H7 (cell line): ENCODE results near the gene PPP1R12B. TPM values are rescaled to one million over a fixed set of nuclear protein-coding genes. Genes with fewer than 3 reads are reported as not detected.
"Not testable (repeated sequence)": the region's sequence is repeated elsewhere in the genome, so short reads cannot be mapped to it uniquely, and the experiment has no call there.

Experiments used
- DNase-seq: peaks from one replicate; pipeline ENCODE4 v3.0.0; 2012
- H3K27me3 ChIP-seq: 2 replicates; pipeline ENCODE4 v1.6.0; 2011; ENCODE audit warnings: mild to moderate bottlenecking, low read length; ENCODE audit not compliant: control insufficient read depth, insufficient read depth
- H3K36me3 ChIP-seq: replicated peaks from 2 replicates; pipeline ENCODE4 v1.5.1; 2011; ENCODE audit warnings: low read length; ENCODE audit not compliant: control insufficient read depth, insufficient read depth
- H3K4me3 ChIP-seq: 2 replicates; pipeline ENCODE4 v1.5.1; 2011; ENCODE audit warnings: low read depth, mild to moderate bottlenecking, control low read depth, low read length, moderate library complexity; ENCODE audit not compliant: insufficient read depth
- total RNA-seq: library from RNA; depleted of rRNA; stranded (reverse); fragments of >200 nt; shearing (Covaris generic); gene quantifications from 2 replicates; pipeline ENCODE4 v1.2.3, GENCODE V29; 2014

Gene PPP1R12B
- total RNA-seq, 1 experiment from 2014 or later = 4.5 TPM

DNA sequence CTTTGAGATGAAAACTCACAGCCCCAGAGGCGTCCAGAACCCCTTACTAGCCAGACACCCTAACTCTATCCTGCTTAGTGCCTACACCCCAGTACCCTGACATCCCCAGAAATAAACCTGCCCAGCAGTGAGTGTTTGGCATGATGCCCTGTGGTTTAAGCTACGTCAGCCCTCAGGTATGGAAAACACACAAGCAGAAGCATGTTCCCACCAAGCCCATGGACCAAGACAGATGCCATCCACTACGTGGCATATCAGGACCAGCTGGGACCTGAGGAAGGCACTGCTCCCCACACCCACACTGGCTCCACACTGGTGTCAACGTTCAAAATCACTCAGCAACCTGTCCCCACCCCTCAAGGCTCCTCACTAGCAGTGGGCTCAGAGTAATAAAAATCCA is 245.3 kb downstream of the PPP1R12B start:
- Histone ChIP-seq H3K36me3 (no peaks in the 10 kb centered on the region), H3K27me3 (no peaks in the 10 kb centered on the region), H3K4me3 (no peak overlapping the region)
- no peak for DNase-seq

DNA sequence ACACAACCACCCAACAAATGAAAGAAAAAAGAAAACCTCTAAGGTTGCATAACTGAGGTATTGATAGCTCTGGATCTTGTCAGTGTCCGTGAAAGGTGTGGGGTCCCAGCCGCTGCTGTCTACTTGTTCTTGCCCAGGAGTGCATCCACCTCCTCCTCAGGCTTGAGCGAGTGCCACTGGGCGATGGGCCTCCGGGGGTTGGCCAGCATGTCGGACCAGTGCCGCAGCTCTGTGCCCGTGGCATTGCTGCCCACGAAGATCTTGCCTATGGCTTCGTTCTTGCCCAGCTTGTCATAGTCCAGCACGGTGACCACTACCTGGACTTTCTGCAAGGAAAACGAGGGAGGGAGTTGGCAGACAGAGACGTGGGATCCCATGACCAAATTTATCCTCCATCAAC is 248.1 kb downstream of the PPP1R12B start:
- H3K27me3 ChIP-seq = no peaks in the 10 kb centered on the region
- no peaks in the 10 kb centered on the region; the same call in 1 of the 2 replicates for H3K36me3 ChIP-seq
- DNase-seq = no peak
- H3K4me3 ChIP-seq = no peak overlapping the region

DNA sequence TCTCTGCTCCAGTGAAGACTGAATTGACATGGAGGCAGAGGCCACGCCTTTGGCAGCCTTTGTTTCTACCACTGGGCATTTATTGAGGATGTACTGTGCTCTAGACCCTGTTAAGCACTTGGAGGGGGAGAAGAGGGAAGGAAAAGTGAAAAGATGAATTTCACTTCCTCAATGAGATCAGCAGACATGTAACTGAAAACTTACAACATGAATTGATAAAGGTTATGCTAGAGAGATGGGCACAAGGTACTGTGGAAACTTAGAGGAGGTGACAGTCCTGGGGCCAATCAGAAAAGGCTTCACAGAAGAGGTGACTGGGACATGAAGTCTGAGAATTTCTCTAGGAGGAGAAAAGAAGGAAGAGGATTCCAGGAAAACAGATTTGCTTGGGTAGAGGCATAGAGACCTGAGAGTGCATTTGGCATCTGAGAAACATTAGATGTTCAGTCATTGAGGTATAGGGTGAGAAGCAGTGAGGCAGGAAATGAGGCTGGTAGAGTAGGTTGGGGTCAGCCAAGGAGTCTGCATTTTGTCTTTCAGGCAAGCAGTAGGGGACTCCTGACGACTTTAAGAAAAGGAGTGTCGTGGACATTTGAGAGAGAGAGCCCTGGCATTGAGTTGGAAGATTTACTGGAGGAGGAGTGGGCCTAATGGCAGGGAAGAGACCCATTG is 248.7 kb downstream of the PPP1R12B start:
- Histone ChIP-seq H3K4me3 (no peak overlapping the region), H3K36me3 (no peaks in the 10 kb centered on the region; the same call in 1 of the 2 replicates), H3K27me3 (no peaks in the 10 kb centered on the region)
- no peak for DNase-seq

DNA sequence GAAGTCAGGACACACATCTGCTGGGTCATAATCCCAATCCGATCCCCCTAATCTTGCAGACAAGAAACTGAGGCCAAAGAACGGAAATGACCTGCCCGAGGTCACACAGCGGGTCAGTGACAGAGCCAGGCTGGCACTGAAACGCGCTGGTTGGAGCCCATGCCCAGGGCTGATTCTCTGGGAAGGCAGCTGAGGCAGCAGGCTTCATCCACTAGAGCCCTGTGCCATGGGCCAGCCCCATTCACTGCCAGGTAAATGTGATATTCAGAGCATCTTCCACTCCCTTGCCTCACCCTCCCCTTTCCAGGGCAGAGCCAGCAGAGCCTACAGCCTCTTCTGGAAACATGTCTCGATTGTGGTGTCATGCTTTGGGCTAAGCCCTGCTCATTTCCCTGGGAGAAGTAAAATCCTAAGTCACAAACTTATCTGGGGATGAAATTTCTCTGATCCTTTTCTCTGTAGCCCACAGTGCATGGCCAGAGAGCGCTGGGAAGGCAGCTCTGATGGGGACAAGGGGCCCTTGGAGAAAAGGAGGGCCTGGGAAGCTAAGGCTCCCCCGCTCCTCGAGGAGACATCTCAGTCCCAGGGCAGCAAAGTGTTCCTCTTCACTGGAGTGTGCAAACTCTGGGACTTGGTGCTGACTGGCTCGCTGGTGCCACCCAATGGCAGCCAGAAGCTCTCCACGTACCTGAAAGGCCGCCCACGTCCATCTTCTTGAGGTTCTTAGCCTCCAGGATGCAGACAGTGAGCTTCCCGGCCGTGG is 251.4 kb downstream of the PPP1R12B start:
- DNase-seq = peak; percentile 88
- no peak overlapping the region for H3K4me3 ChIP-seq
- H3K36me3 ChIP-seq = no peaks in the 10 kb centered on the region; the same call in 1 of the 2 replicates
- no peaks in the 10 kb centered on the region for H3K27me3 ChIP-seq

DNA sequence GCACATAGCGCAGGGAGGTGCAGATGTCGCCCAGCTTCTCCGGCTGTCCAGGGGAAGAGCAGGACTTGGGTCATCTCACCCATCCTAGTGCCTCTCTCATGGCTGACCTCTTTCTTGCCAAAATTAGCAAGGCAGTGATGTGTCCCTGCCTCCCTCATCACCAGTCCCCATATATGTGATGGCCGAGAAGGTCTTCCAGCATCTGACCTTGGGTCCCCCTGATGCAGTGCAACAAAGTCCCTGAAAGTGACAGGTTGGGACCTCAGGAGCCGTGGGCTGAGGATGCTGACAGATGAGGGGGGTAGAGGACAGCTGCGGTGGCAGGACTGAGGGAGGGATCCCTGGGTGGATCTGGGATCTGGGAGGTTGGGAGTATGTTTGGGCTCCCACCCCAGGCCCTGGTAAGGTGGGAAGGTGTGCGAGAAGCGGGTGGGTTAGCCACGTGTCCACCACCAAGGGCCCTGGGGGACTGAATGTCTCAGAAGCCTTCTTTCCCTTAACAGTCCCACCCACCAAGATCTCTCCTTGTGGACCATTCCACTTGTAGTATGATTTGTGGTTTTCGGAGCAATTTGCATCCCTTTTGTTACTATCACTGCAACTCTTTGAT is 252.0 kb downstream of the PPP1R12B start:
- Histone ChIP-seq H3K36me3 (no peaks in the 10 kb centered on the region; the same call in 1 of the 2 replicates), H3K27me3 (no peaks in the 10 kb centered on the region)
- no peak for DNase-seq

DNA sequence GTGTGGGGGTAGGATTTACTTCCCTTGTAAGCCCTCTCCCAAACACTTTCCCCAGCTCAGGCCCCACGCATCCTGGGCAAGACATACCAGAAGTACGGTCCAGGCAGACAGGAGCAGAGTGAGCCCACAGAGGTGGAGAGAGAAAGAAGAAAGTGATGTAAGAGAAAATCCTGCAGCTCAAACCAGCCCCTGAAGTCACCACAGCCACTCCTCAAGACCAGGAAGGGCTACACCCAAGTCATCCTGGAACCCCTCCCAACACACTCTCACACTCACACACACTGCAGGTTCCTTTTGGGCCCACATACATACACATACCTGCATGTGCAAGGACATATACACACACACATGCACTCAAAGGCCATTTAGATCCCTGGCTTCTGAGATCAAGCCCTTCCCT is 254.9 kb downstream of the PPP1R12B start:
- no peaks in the 10 kb centered on the region; the same call in 1 of the 2 replicates for H3K36me3 ChIP-seq
- no peak overlapping the region for H3K4me3 ChIP-seq
- DNase-seq = no peak
- H3K27me3 ChIP-seq = no peaks in the 10 kb centered on the region

More for the DNA sequence above, 252.0 kb downstream of the PPP1R12B start:
- H3K4me3 ChIP-seq = no peak overlapping the region

DNA sequence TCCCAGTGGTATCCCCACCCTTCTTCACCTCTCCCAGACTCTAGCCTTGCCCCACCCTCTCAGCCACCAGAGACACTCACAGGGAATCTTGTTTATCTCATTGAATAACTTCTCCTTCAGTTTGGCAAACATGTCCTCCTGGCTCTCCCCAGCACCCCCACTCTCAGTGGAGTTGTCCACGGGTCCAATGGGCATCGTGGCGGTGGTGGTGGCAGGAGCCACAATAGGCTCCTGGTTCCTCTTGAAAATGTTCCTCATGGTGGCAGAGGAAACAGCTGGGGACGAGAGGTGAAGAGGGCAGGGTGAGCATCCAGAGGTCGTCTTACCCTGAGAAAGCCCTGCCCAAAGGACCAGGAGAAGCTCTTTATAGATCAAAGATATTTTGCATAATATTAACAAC is 257.0 kb downstream of the PPP1R12B start:
- no peak for DNase-seq
- H3K36me3 ChIP-seq = no peaks in the 10 kb centered on the region; the same call in 1 of the 2 replicates
- no peaks in the 10 kb centered on the region for H3K27me3 ChIP-seq
- no peak overlapping the region for H3K4me3 ChIP-seq

DNA sequence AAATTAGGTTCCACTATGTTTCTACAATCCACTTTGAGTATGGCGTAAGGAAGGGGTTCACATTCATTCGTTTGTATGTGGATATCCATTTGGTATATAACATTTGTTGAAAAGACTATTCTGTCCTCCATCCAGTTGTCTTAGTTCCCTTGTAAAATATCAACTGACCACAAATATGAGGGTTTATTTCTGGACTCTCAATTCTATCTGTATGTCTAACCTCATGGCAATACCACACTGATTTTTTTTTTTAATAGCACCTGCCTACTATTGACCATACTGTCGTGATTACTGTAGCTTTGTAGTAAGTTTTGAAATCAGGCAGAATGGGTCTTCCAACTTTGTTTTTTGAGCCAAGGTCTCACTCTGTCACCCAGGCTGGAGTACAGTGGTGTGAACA is 263.5 kb downstream of the PPP1R12B start:
- H3K36me3 ChIP-seq, H3K4me3 ChIP-seq, H3K27me3 ChIP-seq, DNase-seq: not testable (repeated sequence)

DNA sequence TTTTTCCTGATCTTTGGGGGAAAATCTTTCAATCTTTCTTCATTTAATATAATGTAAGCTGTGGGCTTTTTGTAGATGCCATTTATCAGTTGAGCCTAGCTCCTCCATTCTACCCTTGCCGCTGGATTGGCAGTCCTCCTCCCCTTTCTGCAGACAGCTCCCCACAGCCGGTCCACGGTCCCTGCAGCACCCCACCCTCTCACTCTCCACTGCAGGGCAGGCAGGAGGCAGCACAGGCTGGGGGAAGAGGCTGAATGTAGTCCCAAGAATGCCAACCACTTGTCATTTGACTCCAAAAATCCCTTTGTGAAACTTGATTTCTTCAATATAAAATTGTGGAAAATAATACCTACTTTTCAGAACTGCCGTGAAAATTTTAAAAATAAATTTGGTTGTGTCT is 265.1 kb downstream of the PPP1R12B start:
- H3K27me3 ChIP-seq = no peaks in the 10 kb centered on the region
- DNase-seq = no peak
- no peak overlapping the region for H3K4me3 ChIP-seq
- no peaks in the 10 kb centered on the region for H3K36me3 ChIP-seq

DNA sequence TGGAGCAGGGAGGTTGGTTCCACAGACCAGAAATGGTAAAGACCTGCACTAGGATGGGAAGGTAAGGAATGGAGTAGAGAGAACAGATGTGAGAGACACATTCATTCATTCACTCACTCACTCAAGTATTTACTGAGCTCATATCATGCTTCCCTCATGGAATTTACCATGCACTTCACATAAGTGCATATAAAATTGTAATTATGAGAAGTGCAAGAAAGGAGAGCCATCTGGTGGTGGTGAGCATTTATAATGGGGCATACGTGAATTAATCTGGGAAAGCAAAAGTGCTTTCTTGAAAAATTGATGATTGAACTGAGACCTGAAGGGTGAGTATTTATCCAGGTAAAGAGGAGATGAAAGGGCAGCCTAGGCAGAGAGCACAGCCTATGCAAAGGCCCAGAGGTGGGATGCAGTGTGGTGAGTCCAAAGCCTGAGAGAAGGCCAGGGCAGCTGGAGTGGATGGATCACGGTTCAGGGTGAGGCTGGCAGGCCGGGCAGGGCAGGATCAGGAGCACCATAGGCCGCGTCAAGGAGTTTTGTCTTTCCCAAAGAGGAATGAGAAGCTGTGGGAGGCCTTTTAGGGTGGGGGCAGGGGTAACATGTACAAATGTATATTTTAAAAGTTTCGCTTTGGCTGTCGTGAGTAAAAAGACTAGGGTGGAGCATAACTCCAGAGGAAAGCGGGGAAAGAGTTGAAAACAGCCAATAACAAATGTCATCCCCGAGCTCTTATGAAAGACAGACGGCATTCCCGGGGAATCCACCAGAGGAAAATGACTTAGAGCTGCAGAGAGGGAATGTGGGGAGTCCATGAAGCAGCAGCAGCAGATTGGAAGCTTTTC is 266.1 kb downstream of the PPP1R12B start:
- H3K4me3 ChIP-seq, DNase-seq, H3K36me3 ChIP-seq, H3K27me3 ChIP-seq: not testable (repeated sequence)

DNA sequence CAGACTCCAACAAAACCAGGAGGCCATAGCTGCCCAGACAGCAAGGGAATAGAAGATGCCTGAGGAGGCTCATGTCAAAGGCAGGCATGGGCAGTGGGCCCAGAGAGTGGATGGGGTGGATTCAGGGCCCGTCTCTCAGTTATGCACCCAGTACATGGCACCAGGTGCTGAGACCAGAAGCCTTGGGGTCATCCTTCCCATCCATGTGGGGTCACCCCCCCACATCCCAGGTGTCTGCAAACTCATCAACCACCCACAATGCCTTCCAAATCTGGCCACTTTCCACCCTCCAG is 266.7 kb downstream of the PPP1R12B start:
- not testable (repeated sequence) for H3K4me3 ChIP-seq, DNase-seq, H3K36me3 ChIP-seq, H3K27me3 ChIP-seq

DNA sequence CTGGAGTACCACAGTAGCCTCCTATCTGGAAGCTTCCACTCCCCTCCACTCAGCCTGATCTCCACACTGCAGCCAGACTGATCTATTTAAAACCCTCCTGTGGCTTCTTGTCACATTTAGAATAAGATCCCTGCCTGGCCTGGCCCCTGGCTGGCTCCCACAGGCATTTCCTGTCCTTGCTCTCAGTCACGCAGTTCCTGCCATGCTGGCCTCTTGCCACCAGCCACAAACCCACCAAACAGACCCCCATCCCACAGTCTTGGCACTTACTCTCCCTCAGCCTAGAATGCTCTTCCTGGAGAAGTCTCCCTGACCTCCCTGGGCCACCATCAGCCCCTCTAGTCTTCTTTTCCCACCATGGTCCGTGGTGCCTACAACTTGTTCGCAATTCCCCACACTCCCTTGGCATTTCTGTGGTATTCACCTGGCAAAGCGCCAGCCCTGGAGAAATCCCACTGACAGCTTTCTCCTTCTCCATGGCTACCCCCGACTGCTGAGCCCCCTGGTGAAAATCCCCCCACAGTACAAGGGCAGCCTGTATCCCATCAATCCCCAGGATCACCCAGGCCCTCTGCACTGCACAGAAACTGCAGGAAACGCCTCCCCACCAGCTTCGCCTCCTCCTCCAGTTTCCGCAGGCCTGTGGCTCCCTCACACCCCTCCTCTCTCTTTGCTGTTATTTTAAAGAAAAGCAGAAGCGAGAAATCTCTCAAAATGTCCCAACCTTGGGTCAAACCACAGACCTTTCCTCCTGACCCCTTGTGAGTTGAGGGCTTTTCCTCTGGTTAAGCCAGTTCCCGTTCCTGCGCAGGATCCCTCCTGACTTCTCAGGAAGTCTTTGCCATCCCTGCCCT is 267.2 kb downstream of the PPP1R12B start:
- DNase-seq = no peak
- Histone ChIP-seq H3K4me3 (no peak overlapping the region), H3K27me3 (no peaks in the 10 kb centered on the region), H3K36me3 (no peaks in the 10 kb centered on the region)

DNA sequence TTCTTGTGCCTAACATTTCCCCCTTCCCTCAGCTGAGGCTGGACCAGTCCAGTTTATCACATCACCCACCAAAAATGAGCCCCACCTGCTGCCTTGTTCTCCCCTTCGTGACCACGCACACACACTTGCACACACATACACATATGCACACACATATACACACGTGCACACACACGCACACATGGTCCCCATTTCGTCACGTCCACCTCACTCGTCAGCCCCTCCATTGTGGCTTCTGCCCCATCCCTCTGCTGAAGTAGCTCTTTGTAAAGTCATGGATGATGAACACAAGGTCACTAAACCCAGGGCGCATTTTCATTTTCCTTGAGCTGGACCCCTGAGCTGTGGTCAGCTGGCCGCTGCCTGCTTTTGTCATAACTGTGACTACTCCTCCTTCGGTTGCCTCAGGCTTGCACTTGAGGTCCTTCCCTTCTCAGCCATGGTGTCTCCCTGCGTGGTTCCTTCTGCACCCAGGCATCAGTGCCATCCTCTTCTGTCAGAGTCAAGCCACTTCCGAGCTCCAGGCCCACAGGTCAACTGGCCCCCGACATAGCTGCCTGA is 267.9 kb downstream of the PPP1R12B start:
- no peak for DNase-seq

More for the DNA sequence above, 267.9 kb downstream of the PPP1R12B start:
- Histone ChIP-seq H3K36me3 (no peaks in the 10 kb centered on the region), H3K4me3 (no peak overlapping the region), H3K27me3 (no peaks in the 10 kb centered on the region)
